Activated CD4-positive, alpha-beta T cell treated with anti-CD3 and anti-CD28 coated beads for 48 hours (primary cell): ENCODE data around the gene MBOAT2.

Experiments used
- DNase-seq: peaks from one replicate; pipeline ENCODE4 v3.0.0-alpha.2; 2020

MBOAT2 gene

GRCh38 chr2:8889978-8890377, 113.5 kb downstream of the MBOAT2 start:
- DNase-seq, result no peak

- DNase-seq, result no peak
These were observed 114.5 kb downstream of the MBOAT2 start for GRCh38 chr2:8888963-8889362.

GRCh38 chr2:8886876-8887275, 116.6 kb downstream of the MBOAT2 start:
- DNase-seq, result no peak

- no peak for DNase-seq
These were observed 117.3 kb downstream of the MBOAT2 start for GRCh38 chr2:8886202-8886518.

GRCh38 chr2:8885449-8886201, 117.9 kb downstream of the MBOAT2 start:
- no peak for DNase-seq

GRCh38 chr2:8884812-8885211, 118.7 kb downstream of the MBOAT2 start:
- DNase-seq, result no peak

GRCh38 chr2:8882094-8882493, 121.4 kb downstream of the MBOAT2 start:
- DNase-seq, result no peak

DNA sequence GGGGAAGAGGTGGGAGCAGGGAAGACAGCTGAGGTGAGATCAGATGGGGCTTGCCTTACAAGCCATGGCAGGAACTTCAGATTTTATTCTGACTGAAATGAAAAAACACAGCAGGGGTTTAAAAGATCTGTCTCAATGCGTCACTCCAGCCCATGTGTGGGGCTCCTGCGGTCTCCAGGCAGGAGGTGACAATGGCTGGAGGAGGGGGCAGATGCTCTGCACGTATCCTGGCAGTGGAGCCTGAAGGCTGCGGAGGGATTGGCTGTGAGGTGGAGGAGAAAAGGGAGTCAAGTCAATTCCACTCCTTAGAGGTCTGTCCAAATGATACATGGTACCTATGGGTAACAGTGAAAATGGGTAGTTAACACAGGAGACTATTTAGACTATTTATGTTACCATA, 125.6 kb downstream of the MBOAT2 start:
- DNase-seq, result no peak

GRCh38 chr2:8877332-8877731, 126.2 kb downstream of the MBOAT2 start:
- no peak for DNase-seq

GRCh38 chr2:8876628-8877027, 126.9 kb downstream of the MBOAT2 start:
- DNase-seq, result no peak

- no peak for DNase-seq
These were observed 130.6 kb downstream of the MBOAT2 start for GRCh38 chr2:8872821-8873432.

DNA sequence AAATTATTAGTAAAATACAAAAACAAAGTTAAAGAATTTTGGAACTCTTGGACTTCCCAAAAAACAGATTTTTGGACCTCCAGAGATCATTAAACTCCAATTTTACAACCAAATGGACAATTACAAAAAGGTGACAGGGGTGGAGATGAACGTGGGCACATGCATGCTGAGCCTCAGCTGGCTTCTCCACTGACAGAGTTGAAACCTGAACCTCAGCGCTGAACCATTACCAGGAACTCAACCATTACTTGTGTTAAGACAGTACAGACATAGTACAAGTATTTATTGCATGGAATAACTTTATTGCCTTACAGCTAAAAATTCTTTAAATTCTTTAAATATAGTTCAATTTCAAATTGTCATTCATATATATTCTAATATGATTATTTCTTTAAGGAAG, 133.0 kb downstream of the MBOAT2 start:
- no peak for DNase-seq

DNA sequence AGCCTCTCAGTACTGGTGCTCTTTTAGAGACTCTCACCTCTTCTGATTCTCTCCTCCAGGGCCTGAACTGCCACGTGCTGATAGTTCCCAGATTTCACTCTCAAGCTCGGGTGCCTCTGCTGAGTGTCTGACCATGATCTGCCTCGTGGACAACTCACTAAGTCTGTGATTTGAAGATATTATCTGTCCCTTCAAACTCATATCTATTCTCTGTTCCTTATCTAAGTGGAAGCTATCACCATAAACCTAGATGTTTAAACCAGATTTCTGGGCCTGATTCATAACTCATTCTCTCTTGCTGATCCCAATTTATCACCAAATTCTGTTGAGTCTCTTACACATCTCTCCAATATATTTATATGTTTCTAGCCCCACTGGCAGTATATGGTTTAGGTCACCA, 136.1 kb downstream of the MBOAT2 start:
- DNase-seq, result no peak

DNA sequence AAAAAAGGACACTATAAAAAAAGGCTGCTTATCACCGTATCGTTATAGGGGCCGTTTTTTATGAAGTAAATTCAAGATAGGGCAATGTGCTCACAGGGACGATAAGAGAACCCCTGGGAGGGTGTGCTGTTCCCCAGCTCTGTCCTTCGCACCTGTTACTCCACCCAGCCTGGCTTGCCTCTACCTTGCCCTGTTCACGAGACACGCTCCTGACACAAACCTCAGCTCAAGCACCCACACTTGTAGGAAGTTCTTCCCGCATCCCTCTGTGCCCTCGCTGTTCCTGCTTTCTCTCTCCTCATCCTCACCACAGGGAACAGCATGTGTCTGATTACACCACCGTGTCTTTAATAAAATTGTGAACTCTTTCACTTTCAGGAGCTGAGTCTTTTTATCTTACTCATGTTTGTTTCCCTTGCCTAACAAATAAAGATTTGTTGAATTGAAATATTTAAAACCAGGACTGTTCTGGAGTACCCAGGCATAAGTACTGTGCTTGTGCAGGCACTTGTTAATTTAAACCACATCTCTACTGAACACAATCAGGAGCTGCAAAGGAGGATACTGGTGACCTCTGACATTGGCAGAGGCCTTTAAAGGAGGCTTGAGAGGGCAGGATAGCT, 140.0 kb downstream of the MBOAT2 start:
- no peak for DNase-seq

DNA sequence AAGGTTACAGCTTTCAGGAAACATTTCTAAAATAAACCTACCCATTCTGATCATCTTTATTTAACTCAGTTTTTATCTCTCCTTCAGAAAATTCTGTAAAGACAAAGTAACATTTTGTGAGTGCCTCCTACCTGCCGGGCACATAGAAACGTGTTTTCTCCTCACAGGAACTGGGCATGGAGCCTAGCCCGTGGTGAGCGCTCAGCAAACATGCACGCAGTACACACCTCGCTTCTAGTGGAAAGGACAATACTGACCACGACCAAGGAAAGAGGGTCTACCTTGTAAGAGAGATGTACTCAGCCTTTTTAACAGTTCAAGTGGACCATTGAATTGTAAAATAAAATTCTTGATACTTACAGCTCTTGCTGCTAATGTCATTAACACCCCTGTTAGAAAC, 141.3 kb downstream of the MBOAT2 start:
- DNase-seq, result no peak

GRCh38 chr2:8861797-8862196, 141.7 kb downstream of the MBOAT2 start:
- DNase-seq, result no peak

DNA sequence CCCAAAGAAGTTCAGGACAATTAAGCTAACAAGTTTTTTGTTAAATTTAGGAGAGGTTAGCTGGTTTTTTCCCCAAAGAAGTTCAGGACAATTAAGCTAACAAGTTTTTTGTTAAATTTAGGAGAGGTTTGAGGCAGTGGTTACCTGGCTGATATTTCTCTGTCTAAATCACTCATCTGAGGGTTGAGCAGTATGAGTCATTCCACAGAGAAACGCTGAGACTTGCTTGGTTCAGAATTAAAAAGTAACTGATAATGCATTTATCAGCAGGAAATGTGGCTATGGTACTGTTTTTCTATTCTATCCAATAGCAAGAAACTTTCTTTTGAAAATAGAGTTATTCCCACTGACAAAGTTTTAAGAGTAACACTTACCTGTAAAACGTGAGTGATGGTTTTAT, 143.2 kb downstream of the MBOAT2 start:
- no peak for DNase-seq

- DNase-seq, result no peak
These were observed 144.6 kb downstream of the MBOAT2 start for GRCh38 chr2:8858910-8859309.

DNA sequence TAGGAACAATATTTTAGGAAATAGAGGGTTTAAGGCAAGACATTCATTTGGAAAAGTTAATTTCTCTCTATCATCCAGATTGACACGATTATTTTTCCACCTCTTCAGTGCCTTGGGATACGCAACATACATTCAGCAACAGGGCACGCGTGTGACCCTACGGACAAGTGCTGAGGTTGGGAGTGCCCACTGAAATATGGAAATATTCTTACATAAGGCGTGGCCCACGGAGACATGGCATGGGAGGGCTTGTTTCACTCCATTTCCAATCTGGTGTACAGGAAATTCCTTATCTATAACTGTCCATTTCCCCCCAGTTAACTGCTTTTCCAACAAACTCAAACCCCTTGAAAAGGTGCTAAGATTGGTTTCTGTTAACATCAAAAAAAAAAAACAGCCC, 145.2 kb downstream of the MBOAT2 start:
- DNase-seq, result no peak

DNA sequence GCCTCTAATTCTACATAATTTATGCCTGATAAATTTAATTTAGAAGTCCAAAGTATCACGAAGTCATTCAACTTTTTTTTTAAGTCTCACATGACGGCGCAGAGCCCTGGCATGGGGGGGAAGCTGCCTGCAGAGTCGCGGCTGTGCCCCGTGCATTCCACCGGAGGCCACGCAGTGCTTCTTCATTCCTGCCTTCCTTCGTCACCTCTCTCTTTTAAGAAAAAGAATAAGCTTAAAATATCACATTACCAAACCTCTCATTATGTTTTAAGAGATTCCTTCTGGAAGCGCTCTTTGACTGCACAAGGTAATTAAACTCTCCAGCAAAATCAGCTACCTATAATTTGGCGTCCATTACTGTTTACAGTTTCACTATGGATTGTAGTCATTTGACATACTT, 145.8 kb downstream of the MBOAT2 start:
- no peak for DNase-seq

DNA sequence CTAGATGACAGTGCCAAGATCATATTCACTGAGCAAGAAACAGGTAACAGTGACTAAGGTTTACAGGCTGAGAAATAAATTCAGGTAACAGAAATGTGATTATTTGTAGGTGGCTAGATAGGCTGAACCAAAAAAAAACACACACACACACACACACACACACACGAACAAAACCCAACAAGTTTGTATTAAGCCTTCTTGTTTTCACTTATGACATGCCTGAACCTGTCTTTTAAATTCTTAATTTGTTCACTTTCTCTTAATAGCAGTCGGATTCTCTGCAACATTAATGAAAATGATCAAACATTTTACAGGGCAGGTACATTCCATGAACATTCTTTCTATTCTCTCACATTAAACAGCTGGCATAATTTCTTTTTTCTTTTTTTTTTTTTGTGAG, 147.3 kb downstream of the MBOAT2 start:
- no peak for DNase-seq

DNA sequence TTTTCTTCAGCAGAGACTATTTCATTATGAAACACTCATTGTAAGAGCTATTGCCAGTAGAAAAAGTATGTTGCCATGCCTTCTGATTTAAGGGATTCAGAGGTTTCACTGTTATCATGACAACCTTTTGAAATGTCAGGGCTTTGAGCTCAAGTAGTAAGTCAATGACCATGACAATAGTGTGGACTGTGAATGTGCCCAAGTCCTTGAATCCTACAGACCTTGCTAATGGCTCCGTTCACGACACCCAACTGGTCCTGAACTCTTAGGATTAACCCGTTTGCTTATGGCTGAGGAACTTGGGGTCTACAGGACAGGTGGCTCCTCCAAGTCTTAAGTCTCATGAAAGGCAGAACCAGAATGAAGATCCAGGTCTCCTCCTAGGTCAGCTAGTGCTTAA, 148.5 kb downstream of the MBOAT2 start:
- no peak for DNase-seq

GRCh38 chr2:8853426-8853825, 150.1 kb downstream of the MBOAT2 start:
- DNase-seq, result no peak

DNA sequence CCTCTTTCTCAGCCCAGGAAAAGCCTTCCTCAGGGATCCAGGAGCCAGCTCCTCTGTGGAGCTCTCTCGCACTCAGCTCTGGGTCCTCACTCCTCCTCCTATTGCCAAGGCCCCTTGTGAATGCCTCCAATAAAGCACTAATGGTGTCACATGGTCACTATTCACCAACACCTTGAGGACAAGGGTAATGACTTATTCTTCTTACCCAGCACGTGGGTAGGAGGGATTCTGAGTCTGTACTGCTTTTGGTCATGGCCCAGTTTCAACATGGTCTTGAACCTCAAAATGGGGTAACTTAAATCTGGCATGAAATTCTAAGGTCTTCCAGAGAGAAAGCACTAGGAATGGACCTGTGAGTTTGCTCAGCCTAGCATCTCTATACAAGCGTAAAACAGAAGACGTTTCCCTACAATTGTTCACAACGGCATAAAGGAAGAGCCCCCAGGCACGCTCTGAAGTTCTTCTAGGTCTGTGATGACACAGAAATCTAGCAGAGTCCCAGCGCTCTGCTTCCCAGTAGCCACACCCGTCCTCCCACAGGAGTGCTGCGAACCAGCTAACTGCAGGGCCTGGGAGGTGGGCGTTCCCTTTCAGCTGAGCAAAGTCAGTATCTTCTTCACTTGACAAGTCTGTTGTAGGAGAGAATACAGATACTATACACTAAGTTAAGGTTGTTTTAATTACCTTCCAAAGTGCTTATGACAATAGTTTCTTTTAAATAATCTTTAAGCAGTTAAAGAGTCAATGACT, 151.5 kb downstream of the MBOAT2 start:
- no peak for DNase-seq
